PC-9 (cell line): ENCODE data around the gene SEC24C. TPM values are rescaled to one million over a fixed set of nuclear protein-coding genes. Genes with fewer than 3 reads are reported as not detected.

ENCODE experiments used
- BruUV-seq: library from RNA; stranded (reverse); fragments of 400-500 nt; replicated peaks from 2 replicates; lab custom pipeline; 2021; lab: Mats Ljungman, UMichigan
- CTCF ChIA-PET: fragments of 300-600 bp; sonication (Branson Sonifier 250); formaldehyde crosslinking; loops from one replicate; lab custom pipeline; 2022; ENCODE audit warnings: antibody characterized with exemption; lab: Charles Lee
- POLR2A ChIA-PET: fragments of 300-600 bp; sonication (Branson Sonifier 250); formaldehyde crosslinking; loops from one replicate; lab custom pipeline; 2022; ENCODE audit warnings: antibody characterized with exemption; ENCODE audit not compliant: unreplicated experiment; lab: Charles Lee
- DNase-seq, 2 experiments: peaks; one replicate each; pipeline versions ENCODE4 v3.0.0 to v3.0.0-alpha.2; 2015 to 2022; ENCODE audit warnings: mixed read lengths in 1 of 2
- H2AFZ ChIP-seq: fragments of 200-600 bp; sonication (generic); 2 replicates; pipeline ENCODE4 v1.8.1; 2017; ENCODE audit warnings: antibody characterized with exemption
- H3F3A ChIP-seq: fragments of 200-600 bp; sonication (generic); 2 replicates; pipeline ENCODE4 v1.8.1; 2017; ENCODE audit warnings: antibody characterized with exemption, mild to moderate bottlenecking, low read depth; ENCODE audit not compliant: insufficient read depth
- H3K27ac ChIP-seq: fragments of 200-600 bp; sonication (generic); 2 replicates; pipeline ENCODE4 v1.6.1; 2016; ENCODE audit warnings: mixed run types
- H3K27me3 ChIP-seq: fragments of 200-600 bp; sonication (generic); 2 replicates; pipeline ENCODE4 v1.6.1; 2016; ENCODE audit warnings: low read depth, mixed run types; ENCODE audit not compliant: insufficient read depth
- H3K36me3 ChIP-seq: fragments of 200-600 bp; sonication (generic); 2 replicates; pipeline ENCODE4 v1.6.1; 2016; ENCODE audit warnings: low read depth, mixed run types
- H3K4me1 ChIP-seq: fragments of 200-600 bp; sonication (generic); replicated peaks from 2 replicates; pipeline ENCODE4 v1.6.1; 2016; ENCODE audit warnings: mixed run types; ENCODE audit not compliant: insufficient read depth
- H3K4me2 ChIP-seq: fragments of 200-600 bp; sonication (generic); 2 replicates; pipeline ENCODE4 v1.6.1; 2017; ENCODE audit warnings: mixed run types
- H3K4me3 ChIP-seq: fragments of 200-600 bp; sonication (generic); 2 replicates; pipeline ENCODE4 v1.6.1; 2016; ENCODE audit warnings: mixed run types
- H3K79me2 ChIP-seq: fragments of 200-600 bp; sonication (generic); 2 replicates; pipeline ENCODE4 v1.6.1; 2017; ENCODE audit warnings: low read depth, mixed run types
- H3K9me2 ChIP-seq: fragments of 200-600 bp; sonication (generic); 2 replicates; pipeline ENCODE4 v1.8.1; 2017; ENCODE audit warnings: mild to moderate bottlenecking; ENCODE audit not compliant: insufficient read depth
- H3K9me3 ChIP-seq: fragments of 200-600 bp; sonication (generic); 2 replicates; pipeline ENCODE4 v1.8.1; 2016; ENCODE audit warnings: low read depth; ENCODE audit not compliant: insufficient read depth
- H4K20me1 ChIP-seq: fragments of 200-600 bp; sonication (generic); 2 replicates; pipeline ENCODE4 v1.8.1; 2017; ENCODE audit not compliant: insufficient read depth
- CTCF ChIP-seq: fragments of 200-600 bp; sonication (generic); conservative IDR thresholded peaks from 2 replicates; pipeline ENCODE4 v1.6.1; 2017; ENCODE audit warnings: mixed run types, antibody characterized with exemption, mild to moderate bottlenecking, moderate library complexity
- EZH2 ChIP-seq: fragments of 200-600 bp; sonication (generic); IDR thresholded peaks from 2 replicates; pipeline ENCODE4 v1.8.0; 2017; ENCODE audit warnings: antibody characterized with exemption, low read depth
- intact Hi-C: fragments of 100-400 bp; cut with micrococcal nuclease; formaldehyde crosslinking; loops from one replicate; pipeline ENCODE4 v1.10.0; 2022; ENCODE audit not compliant: unreplicated experiment
- total RNA-seq: library from RNA; stranded (reverse); gene quantifications from 2 replicates; pipeline ENCODE4 v1.2.3, GENCODE V29; 2021

The SEC24C gene
- total RNA-seq, 1 experiment from 2014 or later: 105 TPM

GRCh38 chr10:73731588-73732375, 12.4 kb upstream of the SEC24C start:
- POLR2A ChIA-PET: no interaction called here

GRCh38 chr10:73732426-73732825, 11.7 kb upstream of the SEC24C start:
- POLR2A ChIA-PET: no interaction called here
- no peaks in the 10 kb centered on the region for H3K36me3 ChIP-seq

More at GRCh38 chr10:73731588-73732375, 12.4 kb upstream of the SEC24C start:
- H4K20me1 ChIP-seq: no peaks in the 10 kb centered on the region
- no peaks in the 10 kb centered on the region for H3K9me2 ChIP-seq
- H3K9me3 ChIP-seq: no peaks in the 10 kb centered on the region
- H3K27me3 ChIP-seq: no peaks in the 10 kb centered on the region
- peak overlapping the region; percentile 79; the same call in 1 of the 2 replicates for H3K4me3 ChIP-seq
- no peak for DNase-seq
- peaks cover 38% of the 10 kb centered on the region for H3K79me2 ChIP-seq
- peaks cover 4% of the 10 kb centered on the region; the same call in 1 of the 2 replicates for H3K36me3 ChIP-seq
- TF ChIP-seq CTCF (no peak), EZH2 (no peak)
- CTCF ChIA-PET: no interaction called here
- no peak overlapping the region for H2AFZ ChIP-seq
- intact Hi-C loops: no loop called here
- H3K27ac ChIP-seq: no peak overlapping the region
- H3K4me2 ChIP-seq: peak overlapping the region; percentile 95
- no TSS peak for BruUV-seq
- peaks cover 15% of the 10 kb centered on the region for H3K4me1 ChIP-seq
- peaks cover 20% of the 10 kb centered on the region; the same call in 1 of the 2 replicates for H3F3A ChIP-seq

More at GRCh38 chr10:73732426-73732825, 11.7 kb upstream of the SEC24C start:
- no TSS peak for BruUV-seq
- H3K4me3 ChIP-seq: no peak overlapping the region
- no peak for DNase-seq
- H3F3A ChIP-seq: peaks cover 24% of the 10 kb centered on the region; the same call in 1 of the 2 replicates
- no peaks in the 10 kb centered on the region for H3K27me3 ChIP-seq
- H2AFZ ChIP-seq: no peak overlapping the region
- no peak for TF ChIP-seq CTCF
- TF ChIP-seq EZH2: no peak
- intact Hi-C loops: no loop called here
- no peaks in the 10 kb centered on the region for H3K9me3 ChIP-seq
- peaks cover 15% of the 10 kb centered on the region for H3K4me1 ChIP-seq
- no peaks in the 10 kb centered on the region for H4K20me1 ChIP-seq
- H3K79me2 ChIP-seq: peaks cover 38% of the 10 kb centered on the region
- CTCF ChIA-PET: no interaction called here
- H3K27ac ChIP-seq: no peak overlapping the region
- H3K4me2 ChIP-seq: no peak overlapping the region
- no peaks in the 10 kb centered on the region for H3K9me2 ChIP-seq
